Panc1 (cell line): Measurements from ENCODE around the gene PNLIPRP3. TPM values are rescaled to one million over a fixed set of nuclear protein-coding genes. Genes with fewer than 3 reads are reported as not detected.
"Not testable (repeated sequence)": the region's sequence is repeated elsewhere in the genome, so short reads cannot be mapped to it uniquely, and the experiment has no call there.

Experiments used
- ATAC-seq: fragments of 200-7000 bp; cut with Tn5 transposase; 2 replicates; pipeline ENCODE4 v1.9.1; 2020; ENCODE audit warnings: mild to moderate bottlenecking, moderate library complexity
- BruUV-seq: library from RNA; stranded (reverse); fragments of 400-500 nt; replicated peaks from 2 replicates; lab custom pipeline; 2021; lab: Mats Ljungman, UMichigan
- CTCF ChIA-PET: fragments of 300-600 bp; sonication (Branson Sonifier 250); formaldehyde crosslinking; loops from one replicate; lab custom pipeline; 2022; ENCODE audit warnings: antibody characterized with exemption; lab: Charles Lee
- POLR2A ChIA-PET: fragments of 300-600 bp; sonication (Branson Sonifier 250); formaldehyde crosslinking; loops from one replicate; lab custom pipeline; 2022; ENCODE audit warnings: antibody characterized with exemption; lab: Charles Lee
- DNase-seq: peaks from one replicate; pipeline ENCODE4 v3.0.0-alpha.2; 2010; ENCODE audit warnings: low read depth, low spot score
- H3K27ac ChIP-seq: 2 replicates; pipeline ENCODE4 v1.5.1; 2011; ENCODE audit warnings: mild to moderate bottlenecking, low read length, inconsistent platforms
- H3K27me3 ChIP-seq: fragments of 200-500 bp; sonication (Bioruptor generic); 2 replicates; pipeline ENCODE4 v1.6.0; 2014; ENCODE audit warnings: low read length, inconsistent platforms; ENCODE audit not compliant: control insufficient read depth, insufficient read depth
- H3K36me3 ChIP-seq: fragments of 200-500 bp; sonication (Bioruptor generic); 2 replicates; pipeline ENCODE4 v1.5.1; 2014; ENCODE audit warnings: inconsistent platforms, mild to moderate bottlenecking, low read length, moderate library complexity; ENCODE audit not compliant: control insufficient read depth, insufficient read depth
- H3K4me1 ChIP-seq: 2 replicates; pipeline ENCODE4 v1.5.1; 2011; ENCODE audit warnings: inconsistent platforms, mild to moderate bottlenecking, low read length, moderate library complexity; ENCODE audit not compliant: control insufficient read depth, insufficient read depth
- H3K4me3 ChIP-seq, 2 experiments: 2 replicates each; pipeline ENCODE4 v1.5.1; 2011 to 2012; ENCODE audit warnings: low read depth in 2 of 2, low read length in 2 of 2, mild to moderate bottlenecking in 2 of 2, inconsistent platforms in 1 of 2, moderate library complexity in 1 of 2
- H3K9me3 ChIP-seq: fragments of 200-500 bp; sonication (Bioruptor generic); 2 replicates; pipeline ENCODE4 v1.5.1; 2014; ENCODE audit warnings: low read depth, mild to moderate bottlenecking, inconsistent platforms, low read length, moderate library complexity; ENCODE audit not compliant: control insufficient read depth, insufficient read depth
- POLR2AphosphoS5 ChIP-seq: IDR thresholded peaks from 2 replicates; pipeline ENCODE4 v1.6.1; 2012; ENCODE audit warnings: mild to moderate bottlenecking, low read depth, low read length, moderate library complexity
- SIN3A ChIP-seq: IDR thresholded peaks from 2 replicates; pipeline ENCODE4 v1.6.1; 2012; ENCODE audit warnings: low read depth, mild to moderate bottlenecking, low read length, moderate library complexity, borderline replicate concordance; ENCODE audit not compliant: insufficient read depth
- TCF7L2 ChIP-seq: IDR thresholded peaks from 2 replicates; pipeline ENCODE4 v1.6.1; 2011; ENCODE audit warnings: mild to moderate bottlenecking, low read depth, low read length, inconsistent platforms
- in situ Hi-C: cut with HindIII; loops from 2 replicates; pipeline ENCODE4 v1.10.0; 2016; ENCODE audit warnings: low sequenced_read_pairs, low pct_unique_long_range_greater_than_20kb
- intact Hi-C: fragments of 100-400 bp; cut with micrococcal nuclease; formaldehyde crosslinking; loops from one replicate; pipeline ENCODE4 v1.10.0; 2022; ENCODE audit not compliant: unreplicated experiment
- total RNA-seq: library from RNA; stranded (reverse); gene quantifications from one replicate; pipeline ENCODE4 v1.2.1, GENCODE V29; 2021; ENCODE audit not compliant: unreplicated experiment
- TF ChIP-seq, protein P1 (sequence below), 2 experiments: IDR thresholded peaks; 2 replicates each; pipeline ENCODE4 v1.6.1; 2011 to 2012; ENCODE audit warnings: low read depth in 2 of 2, control low read depth in 1 of 2, low read length in 1 of 2, mild to moderate bottlenecking in 1 of 2, moderate library complexity in 1 of 2; ENCODE audit not compliant: insufficient read depth in 1 of 2
- TF ChIP-seq, protein P2 (sequence below): fragments of 450-650 bp; IDR thresholded peaks from 2 replicates; pipeline ENCODE4 v1.5.1; 2017; ENCODE audit warnings: mild to moderate bottlenecking

The PNLIPRP3 gene
- total RNA-seq, 1 experiment from 2014 or later, result not detected

- no TSS peak for BruUV-seq
- no peak overlapping the region for H3K27ac ChIP-seq
- no peaks in the 10 kb centered on the region for H3K9me3 ChIP-seq
- no peak for DNase-seq
- no peak for TF ChIP-seq POLR2AphosphoS5
- TF ChIP-seq SIN3A, result no peak
- TF ChIP-seq, protein P1, sequence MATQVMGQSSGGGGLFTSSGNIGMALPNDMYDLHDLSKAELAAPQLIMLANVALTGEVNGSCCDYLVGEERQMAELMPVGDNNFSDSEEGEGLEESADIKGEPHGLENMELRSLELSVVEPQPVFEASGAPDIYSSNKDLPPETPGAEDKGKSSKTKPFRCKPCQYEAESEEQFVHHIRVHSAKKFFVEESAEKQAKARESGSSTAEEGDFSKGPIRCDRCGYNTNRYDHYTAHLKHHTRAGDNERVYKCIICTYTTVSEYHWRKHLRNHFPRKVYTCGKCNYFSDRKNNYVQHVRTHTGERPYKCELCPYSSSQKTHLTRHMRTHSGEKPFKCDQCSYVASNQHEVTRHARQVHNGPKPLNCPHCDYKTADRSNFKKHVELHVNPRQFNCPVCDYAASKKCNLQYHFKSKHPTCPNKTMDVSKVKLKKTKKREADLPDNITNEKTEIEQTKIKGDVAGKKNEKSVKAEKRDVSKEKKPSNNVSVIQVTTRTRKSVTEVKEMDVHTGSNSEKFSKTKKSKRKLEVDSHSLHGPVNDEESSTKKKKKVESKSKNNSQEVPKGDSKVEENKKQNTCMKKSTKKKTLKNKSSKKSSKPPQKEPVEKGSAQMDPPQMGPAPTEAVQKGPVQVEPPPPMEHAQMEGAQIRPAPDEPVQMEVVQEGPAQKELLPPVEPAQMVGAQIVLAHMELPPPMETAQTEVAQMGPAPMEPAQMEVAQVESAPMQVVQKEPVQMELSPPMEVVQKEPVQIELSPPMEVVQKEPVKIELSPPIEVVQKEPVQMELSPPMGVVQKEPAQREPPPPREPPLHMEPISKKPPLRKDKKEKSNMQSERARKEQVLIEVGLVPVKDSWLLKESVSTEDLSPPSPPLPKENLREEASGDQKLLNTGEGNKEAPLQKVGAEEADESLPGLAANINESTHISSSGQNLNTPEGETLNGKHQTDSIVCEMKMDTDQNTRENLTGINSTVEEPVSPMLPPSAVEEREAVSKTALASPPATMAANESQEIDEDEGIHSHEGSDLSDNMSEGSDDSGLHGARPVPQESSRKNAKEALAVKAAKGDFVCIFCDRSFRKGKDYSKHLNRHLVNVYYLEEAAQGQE (IDR thresholded peaks at IDR 0.05; ENCODE audit: insufficient read depth in 1 of 2, low read depth in 2 of 2, low read length in 1 of 2), result no peak
- TF ChIP-seq TCF7L2, result no peak
- TF ChIP-seq, protein P2, sequence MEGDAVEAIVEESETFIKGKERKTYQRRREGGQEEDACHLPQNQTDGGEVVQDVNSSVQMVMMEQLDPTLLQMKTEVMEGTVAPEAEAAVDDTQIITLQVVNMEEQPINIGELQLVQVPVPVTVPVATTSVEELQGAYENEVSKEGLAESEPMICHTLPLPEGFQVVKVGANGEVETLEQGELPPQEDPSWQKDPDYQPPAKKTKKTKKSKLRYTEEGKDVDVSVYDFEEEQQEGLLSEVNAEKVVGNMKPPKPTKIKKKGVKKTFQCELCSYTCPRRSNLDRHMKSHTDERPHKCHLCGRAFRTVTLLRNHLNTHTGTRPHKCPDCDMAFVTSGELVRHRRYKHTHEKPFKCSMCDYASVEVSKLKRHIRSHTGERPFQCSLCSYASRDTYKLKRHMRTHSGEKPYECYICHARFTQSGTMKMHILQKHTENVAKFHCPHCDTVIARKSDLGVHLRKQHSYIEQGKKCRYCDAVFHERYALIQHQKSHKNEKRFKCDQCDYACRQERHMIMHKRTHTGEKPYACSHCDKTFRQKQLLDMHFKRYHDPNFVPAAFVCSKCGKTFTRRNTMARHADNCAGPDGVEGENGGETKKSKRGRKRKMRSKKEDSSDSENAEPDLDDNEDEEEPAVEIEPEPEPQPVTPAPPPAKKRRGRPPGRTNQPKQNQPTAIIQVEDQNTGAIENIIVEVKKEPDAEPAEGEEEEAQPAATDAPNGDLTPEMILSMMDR, result no peak
- ChIA-PET POLR2A (no interaction called here), CTCF (interaction anchor here (0.6 to 1.1 kb wide), 2 partner anchors 8 to 10 kb away, joined by 3 to 4 read pairs; no protein-coding TSS in a partner anchor)
- H3K4me3 ChIP-seq, result no peak overlapping the region
- in situ Hi-C loops, result no loop called here
- no peak for ATAC-seq
- intact Hi-C loops, result loop anchor here (5.0 to 10.0 kb wide), 5 partner anchors 583 to 1241 kb away; no protein-coding TSS in a partner anchor
- H3K36me3 ChIP-seq, result no peaks in the 10 kb centered on the region
- no peaks in the 10 kb centered on the region for H3K4me1 ChIP-seq
- H3K27me3 ChIP-seq, result peaks cover 15% of the 10 kb centered on the region
Observed at GRCh38 chr10:116385311-116385710, 42.3 kb upstream of the PNLIPRP3 start.

- H3K27me3 ChIP-seq, result peaks cover 20% of the 10 kb centered on the region
- ChIA-PET CTCF (interaction anchor here (0.6 to 1.1 kb wide), 2 partner anchors 8 to 11 kb away, joined by 3 to 4 read pairs; no protein-coding TSS in a partner anchor), POLR2A (no interaction called here)
- TF ChIP-seq, protein P2, result peak; percentile 68; the same call in 1 of the 2 replicates
- no peak for TF ChIP-seq TCF7L2
- H3K27ac ChIP-seq, result no peak overlapping the region
- ATAC-seq (0 out of 2 replicates have a peak, but pooled peaks have one; percentile 42), DNase-seq (peak; percentile 27)
- H3K36me3 ChIP-seq, result no peaks in the 10 kb centered on the region
- H3K9me3 ChIP-seq, result no peaks in the 10 kb centered on the region
- H3K4me1 ChIP-seq, result no peaks in the 10 kb centered on the region
- no peak overlapping the region for H3K4me3 ChIP-seq
- in situ Hi-C loops (no loop called here), intact Hi-C loops (loop anchor here (1.0 to 10.0 kb wide), 6 partner anchors 584 to 1241 kb away; no protein-coding TSS in a partner anchor)
- BruUV-seq, result no TSS peak
Observed at GRCh38 chr10:116385994-116386809, 41.4 kb upstream of the PNLIPRP3 start.

DNA sequence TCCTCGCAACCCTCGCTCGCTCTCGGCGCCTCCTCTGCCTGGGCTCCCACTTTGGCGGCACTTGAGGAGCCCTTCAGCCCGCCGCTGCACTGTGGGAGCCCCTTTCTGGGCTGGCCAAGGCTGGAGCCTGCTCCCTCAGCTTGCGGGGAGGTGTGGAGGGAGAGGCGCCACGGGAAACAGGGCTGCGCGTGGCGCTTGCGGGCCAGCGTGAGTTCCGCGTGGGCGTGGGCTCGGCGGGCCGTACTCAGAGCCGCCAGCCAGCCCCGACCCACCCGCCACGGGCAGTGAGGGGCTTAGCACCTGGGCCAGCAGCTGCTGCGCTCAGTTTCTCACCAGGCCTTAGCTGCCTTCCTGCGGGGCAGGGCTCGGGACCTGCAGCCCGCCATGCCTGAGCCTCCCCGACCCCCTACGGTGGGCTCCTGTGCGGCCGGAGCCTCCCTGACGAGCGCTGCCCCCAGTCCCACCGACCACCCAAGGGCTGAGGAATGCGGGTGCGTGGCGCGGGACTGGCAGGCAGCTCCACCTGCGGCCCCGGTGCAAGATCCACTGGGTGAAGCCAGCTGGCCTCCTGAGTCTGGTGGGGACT, 34.3 kb upstream of the PNLIPRP3 start:
- H3K27me3 ChIP-seq, result peaks cover 15% of the 10 kb centered on the region
- H3K27ac ChIP-seq, intact Hi-C loops, DNase-seq, H3K36me3 ChIP-seq, ATAC-seq, in situ Hi-C loops, BruUV-seq, CTCF ChIA-PET, H3K4me3 ChIP-seq, H3K4me1 ChIP-seq, H3K9me3 ChIP-seq: not testable (repeated sequence)
- POLR2A ChIA-PET, result interaction anchor here (0.6 kb wide), 1 partner anchor 59 kb away, joined by 3 read pairs; no protein-coding TSS in a partner anchor
